A673 (cell line): Measurements from ENCODE around the gene MON1A. TPM values are rescaled to one million over a fixed set of nuclear protein-coding genes. Genes with fewer than 3 reads are reported as not detected.

Experiments
- BruUV-seq: library from RNA; stranded (reverse); fragments of 400-500 nt; replicated peaks from 2 replicates; lab custom pipeline; 2021; lab: Mats Ljungman, UMichigan
- CTCF ChIA-PET: fragments of 300-600 bp; sonication (Branson Sonifier 250); formaldehyde crosslinking; loops from one replicate; lab custom pipeline; 2022; ENCODE audit warnings: antibody characterized with exemption; lab: Charles Lee
- POLR2A ChIA-PET: fragments of 300-600 bp; sonication (Branson Sonifier 250); formaldehyde crosslinking; loops from one replicate; lab custom pipeline; 2022; ENCODE audit warnings: antibody characterized with exemption; ENCODE audit not compliant: low non-redundant PET; lab: Charles Lee
- DNase-seq: peaks from one replicate; pipeline ENCODE4 v3.0.0-alpha.2; 2015; ENCODE audit warnings: low spot score
- H3K27ac ChIP-seq: fragments of 200-600 bp; sonication (generic); 2 replicates; pipeline ENCODE4 v1.5.1; 2016; ENCODE audit warnings: mixed run types, low read depth, mild to moderate bottlenecking, mixed read lengths, antibody characterized with exemption, low read length; ENCODE audit not compliant: poor library complexity, severe bottlenecking
- H3K27me3 ChIP-seq: fragments of 200-600 bp; sonication (generic); replicated peaks from 2 replicates; pipeline ENCODE4 v1.6.1; 2017; ENCODE audit warnings: mixed run types, low read depth, mild to moderate bottlenecking, mixed read lengths, antibody characterized with exemption, low read length; ENCODE audit not compliant: insufficient read depth, poor library complexity
- H3K36me3 ChIP-seq: fragments of 200-600 bp; sonication (generic); 2 replicates; pipeline ENCODE4 v1.6.1; 2016; ENCODE audit warnings: mixed run types, mild to moderate bottlenecking, mixed read lengths, antibody characterized with exemption, low read length; ENCODE audit not compliant: insufficient read depth, poor library complexity, severe bottlenecking
- H3K4me1 ChIP-seq: fragments of 200-600 bp; sonication (generic); 2 replicates; pipeline ENCODE4 v1.6.1; 2017; ENCODE audit warnings: mixed run types, mild to moderate bottlenecking, mixed read lengths, antibody characterized with exemption, low read length; ENCODE audit not compliant: insufficient read depth, poor library complexity, severe bottlenecking
- H3K4me3 ChIP-seq: fragments of 200-600 bp; sonication (generic); 2 replicates; pipeline ENCODE4 v1.5.1; 2016; ENCODE audit warnings: low read depth, mixed run types, mild to moderate bottlenecking, mixed read lengths, low read length; ENCODE audit not compliant: poor library complexity, severe bottlenecking
- H3K9me3 ChIP-seq: fragments of 200-600 bp; sonication (generic); 2 replicates; pipeline ENCODE4 v1.6.1; 2016; ENCODE audit warnings: mixed run types, low read depth, mild to moderate bottlenecking, mixed read lengths, antibody characterized with exemption, low read length; ENCODE audit not compliant: poor library complexity, severe bottlenecking
- CTCF ChIP-seq: fragments of 300-800, 200-600 bp; sonication (generic); conservative IDR thresholded peaks from 2 replicates; pipeline ENCODE4 v1.5.1; 2017; ENCODE audit warnings: low read depth, mild to moderate bottlenecking, antibody characterized with exemption, low read length, moderate library complexity, mixed read lengths
- EZH2 ChIP-seq: fragments of 200-600 bp; sonication (generic); IDR thresholded peaks from 2 replicates; pipeline ENCODE4 v1.6.1; 2017; ENCODE audit warnings: borderline replicate concordance, low read depth, mild to moderate bottlenecking, mixed read lengths, antibody characterized with exemption, low read length; ENCODE audit not compliant: poor library complexity, severe bottlenecking
- intact Hi-C: fragments of 100-400 bp; cut with micrococcal nuclease; formaldehyde crosslinking; loops from one replicate; pipeline ENCODE4 v1.10.0; 2022; ENCODE audit not compliant: unreplicated experiment
- total RNA-seq: library from RNA; stranded (reverse); gene quantifications from 2 replicates; pipeline ENCODE4 v1.2.3, GENCODE V29; 2021

MON1A gene
- total RNA-seq, 1 experiment from 2014 or later = 7.5 TPM

GRCh38 chr3:49912881-49913281 is 16.7 kb downstream of the MON1A start:
- TF ChIP-seq EZH2 (no peak), CTCF (no peak)
- BruUV-seq = no TSS peak
- intact Hi-C loops = no loop called here
- ChIA-PET POLR2A (no interaction called here), CTCF (no interaction called here)
- no peaks in the 10 kb centered on the region for H3K36me3 ChIP-seq
- no peak for DNase-seq
- no peak overlapping the region for H3K27ac ChIP-seq
- H3K4me3 ChIP-seq = no peak overlapping the region
- no peaks in the 10 kb centered on the region for H3K4me1 ChIP-seq
- H3K9me3 ChIP-seq = no peaks in the 10 kb centered on the region
- H3K27me3 ChIP-seq = no peaks in the 10 kb centered on the region

GRCh38 chr3:49911611-49912010 is 18.0 kb downstream of the MON1A start:
- DNase-seq = no peak
- Histone ChIP-seq H3K36me3 (no peaks in the 10 kb centered on the region), H3K9me3 (no peaks in the 10 kb centered on the region), H3K27ac (no peak overlapping the region), H3K27me3 (no peaks in the 10 kb centered on the region), H3K4me3 (no peak overlapping the region), H3K4me1 (no peaks in the 10 kb centered on the region)
- no peak for TF ChIP-seq CTCF
- TF ChIP-seq EZH2 = no peak
- ChIA-PET POLR2A (no interaction called here), CTCF (no interaction called here)
- intact Hi-C loops = no loop called here
- BruUV-seq = no TSS peak

GRCh38 chr3:49911124-49911420 is 18.5 kb downstream of the MON1A start:
- TF ChIP-seq EZH2 = no peak
- TF ChIP-seq CTCF = no peak
- Histone ChIP-seq H3K4me3 (no peak overlapping the region), H3K36me3 (no peaks in the 10 kb centered on the region), H3K27me3 (no peaks in the 10 kb centered on the region), H3K4me1 (no peaks in the 10 kb centered on the region), H3K9me3 (no peaks in the 10 kb centered on the region), H3K27ac (no peak overlapping the region)
- no TSS peak for BruUV-seq
- intact Hi-C loops = no loop called here
- ChIA-PET CTCF (no interaction called here), POLR2A (no interaction called here)
- no peak for DNase-seq
